Right lobe of liver (tissue), 4 donors: Measurements from ENCODE around the gene GNPDA1.

ENCODE experiments used
- POLR2A ChIP-seq: fragments of 450-650 bp; IDR thresholded peaks from one replicate; pipeline ENCODE4 v1.6.1; 2017; ENCODE audit warnings: antibody characterized with exemption, mild to moderate bottlenecking
- TF ChIP-seq, protein P1 (sequence below), 4 donors: fragments of 200-600 bp in 3 of 4; fragments of 450-650 bp in 1 of 4; IDR thresholded peaks; one replicate each; pipeline versions ENCODE4 v1.5.1 to v1.8.0; 2016 to 2022; ENCODE audit warnings: antibody characterized with exemption in 4 of 4, mild to moderate bottlenecking in 2 of 4
- donor health status: DM: no; HTN: no; CAD: no.
- donor health status: DM: no; HTN: no; CAD: no.
- donor health status: DM: no; HTN: yes; CAD: no.

DNA sequence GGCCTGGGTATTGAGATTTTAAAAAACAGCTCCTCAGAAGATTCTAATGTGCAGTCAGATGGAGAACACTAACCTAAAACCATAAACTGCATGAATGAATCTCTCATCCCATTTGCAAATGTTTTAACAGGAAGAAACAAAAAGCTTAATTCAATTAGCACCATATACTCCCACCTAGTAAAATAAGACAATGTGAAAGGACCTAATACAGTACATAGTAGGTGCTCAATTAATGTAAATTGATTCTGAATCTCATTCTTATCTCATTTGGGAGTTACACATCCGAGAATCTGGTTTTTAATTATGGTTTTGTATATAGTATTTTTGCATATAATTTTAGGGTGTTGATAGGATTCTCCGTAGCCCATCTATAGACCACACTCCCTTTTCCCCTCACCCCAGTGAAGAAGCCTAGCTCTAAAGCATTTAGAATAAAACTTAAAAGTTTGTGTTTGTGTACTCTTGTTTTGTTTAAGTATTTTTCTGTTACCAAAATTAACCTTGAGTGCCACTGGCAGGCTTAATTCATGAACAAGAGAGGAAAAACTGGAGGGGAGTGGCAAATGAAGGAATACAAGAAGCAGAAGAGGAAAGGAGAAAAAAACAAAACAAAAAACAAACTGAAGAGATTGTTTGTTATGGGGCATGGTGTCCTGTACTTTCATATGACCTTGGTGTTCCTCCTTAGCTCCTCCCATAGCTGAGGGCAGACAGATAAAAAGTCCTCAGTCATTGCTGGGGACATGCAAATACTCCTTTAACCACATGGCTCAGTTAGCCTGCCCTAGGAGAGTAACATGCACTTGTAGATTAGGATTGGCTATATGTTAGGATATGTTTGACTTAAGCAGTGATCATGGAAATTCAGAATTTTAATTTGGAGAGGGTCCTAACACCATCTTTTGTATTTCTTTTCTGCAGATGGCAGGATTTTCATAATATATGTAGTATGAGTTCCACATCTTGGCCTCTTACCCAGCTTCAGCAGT lies 42.8 kb downstream of the GNPDA1 start:
- TF ChIP-seq, protein P1, sequence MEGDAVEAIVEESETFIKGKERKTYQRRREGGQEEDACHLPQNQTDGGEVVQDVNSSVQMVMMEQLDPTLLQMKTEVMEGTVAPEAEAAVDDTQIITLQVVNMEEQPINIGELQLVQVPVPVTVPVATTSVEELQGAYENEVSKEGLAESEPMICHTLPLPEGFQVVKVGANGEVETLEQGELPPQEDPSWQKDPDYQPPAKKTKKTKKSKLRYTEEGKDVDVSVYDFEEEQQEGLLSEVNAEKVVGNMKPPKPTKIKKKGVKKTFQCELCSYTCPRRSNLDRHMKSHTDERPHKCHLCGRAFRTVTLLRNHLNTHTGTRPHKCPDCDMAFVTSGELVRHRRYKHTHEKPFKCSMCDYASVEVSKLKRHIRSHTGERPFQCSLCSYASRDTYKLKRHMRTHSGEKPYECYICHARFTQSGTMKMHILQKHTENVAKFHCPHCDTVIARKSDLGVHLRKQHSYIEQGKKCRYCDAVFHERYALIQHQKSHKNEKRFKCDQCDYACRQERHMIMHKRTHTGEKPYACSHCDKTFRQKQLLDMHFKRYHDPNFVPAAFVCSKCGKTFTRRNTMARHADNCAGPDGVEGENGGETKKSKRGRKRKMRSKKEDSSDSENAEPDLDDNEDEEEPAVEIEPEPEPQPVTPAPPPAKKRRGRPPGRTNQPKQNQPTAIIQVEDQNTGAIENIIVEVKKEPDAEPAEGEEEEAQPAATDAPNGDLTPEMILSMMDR (IDR thresholded peaks at IDR 0.05): no peak
- no peak for TF ChIP-seq POLR2A
